GM18519 (cell line): ENCODE data around the gene SMG6.
"Not testable (repeated sequence)": the region's sequence is repeated elsewhere in the genome, so short reads cannot be mapped to it uniquely, and the experiment has no call there.

Experiments
- ATAC-seq: cut with Tn5 transposase; IDR thresholded peaks from one replicate; pipeline ENCODE4 v1.9.1; 2021; ENCODE audit warnings: mild to moderate bottlenecking, moderate library complexity; ENCODE audit not compliant: unreplicated experiment, low FRiP score

The SMG6 gene

DNA sequence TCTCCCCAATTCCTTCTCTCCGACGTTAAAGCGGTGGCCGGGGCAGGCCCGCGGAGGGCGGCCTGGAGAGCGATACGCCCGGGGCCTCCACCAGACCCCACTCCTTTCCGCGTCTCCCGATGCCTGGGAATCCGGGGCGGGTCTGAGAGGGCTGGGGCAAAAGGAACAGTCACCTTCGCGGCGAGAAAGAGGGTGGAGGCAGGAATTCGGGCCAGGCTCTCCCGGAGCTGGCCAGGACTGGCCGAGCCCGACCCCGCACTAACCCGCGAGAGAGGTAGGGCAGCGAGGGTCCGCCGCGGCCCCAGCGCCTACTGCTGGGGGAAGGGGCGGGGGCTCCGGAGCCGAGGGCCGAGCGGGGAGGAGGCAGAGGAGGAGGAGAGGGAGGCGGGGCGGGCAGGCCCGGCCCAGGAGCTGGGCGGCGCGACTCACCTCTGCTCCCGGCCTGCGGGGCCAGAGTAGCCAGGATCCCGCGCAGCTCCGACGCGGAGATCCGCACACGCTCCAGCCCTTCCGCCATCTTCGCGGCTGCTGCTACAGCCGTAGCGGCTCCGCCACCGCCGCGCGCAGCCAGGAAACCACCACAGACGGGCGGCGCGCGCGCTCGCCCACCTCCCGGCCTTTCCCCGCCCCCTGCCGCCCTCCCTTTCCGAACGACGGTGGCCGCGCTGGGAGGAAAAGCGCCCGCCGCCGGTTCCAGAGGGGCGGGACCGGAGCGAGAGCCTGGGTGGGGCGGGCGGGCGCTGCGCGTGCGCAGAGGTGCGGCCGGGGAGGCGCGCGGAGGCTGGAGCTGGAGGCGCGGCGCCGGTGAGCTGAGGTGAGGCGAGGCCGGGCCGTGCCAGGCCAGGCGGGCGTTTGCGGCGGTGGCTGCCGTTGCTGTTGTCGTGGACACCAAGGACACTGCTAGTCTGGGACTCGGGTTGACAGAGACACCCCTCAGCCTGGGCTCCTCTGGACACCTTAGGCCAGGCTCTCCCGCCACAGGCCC is at the start of gene SMG6, which contains the start of gene SRR:
Gene SMG6, minus strand, starts transcription at position 582 of the 985 bp plus-strand sequence. Its CDS starts 65 bp downstream, at position 517.
Gene SRR, plus strand, starts transcription at position 747 of the 985 bp plus-strand sequence. CDS start 11,611 bp downstream, outside the sequence.
- peak; percentile 69 for ATAC-seq

DNA sequence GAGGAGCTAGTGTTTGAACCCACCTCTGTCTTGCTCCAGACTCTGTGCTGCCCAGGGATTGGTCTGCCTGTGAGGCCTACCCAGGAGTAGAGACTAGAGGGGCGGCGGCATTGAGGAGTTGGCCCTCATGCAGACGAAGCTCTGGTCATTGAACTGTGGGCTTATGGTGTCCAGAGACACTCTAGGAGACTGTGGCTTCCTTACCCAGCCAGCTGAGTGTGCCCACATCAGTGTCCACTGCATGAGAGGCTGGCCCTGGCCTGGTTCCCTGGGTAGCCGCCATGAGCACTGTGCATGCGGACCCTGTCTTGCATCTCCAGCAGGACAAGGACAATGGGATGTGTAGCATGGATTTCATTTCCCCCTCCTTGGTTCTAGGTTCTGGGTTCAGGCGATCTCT is 47.7 kb upstream of the SMG6 start:
- no peak for ATAC-seq

DNA sequence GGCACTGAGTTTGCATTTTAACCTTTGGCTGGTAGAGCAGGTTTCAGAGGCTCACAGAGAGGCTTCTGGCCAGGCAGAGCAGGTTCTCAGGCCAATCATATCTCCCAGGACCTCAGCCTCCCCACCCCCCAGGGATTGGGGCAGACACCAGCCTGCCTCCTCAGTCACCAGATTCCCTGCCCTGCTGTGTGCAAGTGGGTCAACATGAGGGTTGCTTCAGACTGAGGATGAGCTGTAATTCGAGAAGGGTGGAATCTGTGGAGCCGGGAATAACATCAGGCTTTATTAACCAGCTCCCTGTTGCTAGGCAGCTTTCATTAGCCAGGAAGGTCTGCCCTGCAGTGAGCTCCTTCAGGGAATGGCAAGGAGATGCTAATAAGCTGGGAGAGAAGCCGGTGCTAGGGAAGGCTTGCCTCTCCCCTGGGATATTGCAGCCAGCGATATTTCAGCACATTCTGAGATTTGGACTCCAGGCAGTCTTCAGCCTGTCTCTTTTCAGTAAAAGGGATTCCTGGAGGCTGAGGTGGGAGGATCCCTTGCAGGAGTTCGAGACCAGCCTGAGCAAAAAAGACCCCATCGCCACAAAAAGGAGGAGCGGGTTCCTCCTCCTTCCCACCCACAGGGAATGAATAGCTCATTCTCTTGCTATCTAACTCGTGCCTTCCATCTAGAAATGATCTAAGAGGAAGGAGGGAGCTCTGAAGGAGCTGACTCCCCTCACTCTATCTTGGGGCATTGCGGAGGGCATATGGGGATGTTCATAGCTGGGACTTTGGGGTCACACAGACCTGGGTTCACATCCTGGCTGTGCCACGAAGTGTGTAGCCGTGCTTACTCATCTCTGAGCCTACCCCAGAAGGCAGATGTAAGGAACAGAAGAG is 44.5 kb upstream of the SMG6 start:
- ATAC-seq = no peak

DNA sequence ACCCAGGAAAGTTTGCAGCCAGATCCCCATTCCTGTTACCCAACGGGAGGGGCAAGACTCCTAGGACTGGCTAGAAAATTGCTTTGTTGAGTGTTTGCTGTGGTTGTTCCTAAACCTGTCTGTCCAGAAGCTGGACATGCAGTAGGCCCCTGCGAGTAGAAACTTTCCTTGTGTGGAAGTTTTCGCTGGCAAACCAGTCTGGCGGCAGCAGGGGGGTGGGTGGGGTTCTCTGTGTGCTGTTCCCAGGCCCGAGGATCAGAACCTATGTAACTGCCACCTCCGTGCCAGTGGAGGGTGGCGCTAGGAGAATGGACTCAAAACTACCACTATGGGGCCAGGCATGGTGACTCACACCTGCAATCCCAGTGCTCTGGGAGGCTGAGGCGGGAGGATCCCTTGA is 42.9 kb upstream of the SMG6 start:
- ATAC-seq = no peak

DNA sequence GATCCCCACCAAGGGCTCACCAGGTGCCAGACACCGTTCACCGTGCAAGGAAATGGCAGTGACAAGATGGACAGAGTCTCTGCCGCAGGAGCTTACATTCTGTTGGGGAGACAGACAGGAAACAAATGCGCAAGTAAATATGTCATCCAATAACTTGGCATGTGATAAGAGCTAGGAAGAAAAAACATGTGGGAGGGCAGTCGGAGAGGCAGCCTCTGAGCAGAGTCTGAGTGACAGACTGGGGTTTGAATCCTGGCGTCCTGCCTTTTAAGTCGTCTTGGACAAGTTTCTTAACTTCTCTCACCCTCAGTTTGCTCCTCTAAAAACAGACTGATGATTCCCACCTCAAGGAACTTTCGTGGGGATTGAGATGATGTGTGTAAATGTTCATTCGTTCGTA is 40.9 kb upstream of the SMG6 start:
- ATAC-seq = no peak

DNA sequence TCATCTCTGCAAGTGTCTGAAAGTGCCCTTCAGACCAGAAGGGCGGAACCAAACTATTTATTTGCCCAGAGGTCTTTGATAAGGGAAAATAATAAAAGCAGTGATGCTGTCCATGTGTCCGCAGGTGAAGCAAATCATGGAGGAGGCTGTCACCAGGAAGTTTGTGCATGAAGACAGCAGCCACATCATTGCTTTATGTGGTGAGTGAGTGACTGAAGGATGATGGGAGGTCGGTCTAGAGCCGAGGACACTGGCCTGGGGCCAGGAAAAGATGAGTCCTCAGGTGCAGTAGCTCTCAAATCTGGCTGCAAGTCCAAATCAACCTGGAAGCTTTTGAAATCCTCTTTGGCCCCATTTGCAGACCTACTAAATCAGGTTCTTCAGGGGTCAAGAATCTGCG is 39.8 kb upstream of the SMG6 start:
- ATAC-seq = no peak

DNA sequence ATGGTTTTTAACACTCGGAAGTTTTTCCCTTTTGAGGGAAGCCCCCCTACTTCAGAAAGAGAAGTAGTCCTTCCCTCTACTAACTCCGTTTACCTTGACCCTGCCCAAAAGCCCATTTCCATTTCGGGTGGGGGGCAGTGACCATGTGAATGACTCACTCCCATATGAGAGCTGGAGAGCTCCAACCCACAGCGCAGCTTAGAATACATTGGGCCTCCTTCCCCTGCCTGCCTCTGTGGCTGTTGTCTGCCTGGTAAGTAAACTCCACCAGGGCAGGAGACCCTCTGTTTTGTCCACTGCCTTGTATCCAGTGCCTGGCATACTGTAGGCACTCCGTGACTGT is 34.7 kb upstream of the SMG6 start:
- ATAC-seq = no peak

DNA sequence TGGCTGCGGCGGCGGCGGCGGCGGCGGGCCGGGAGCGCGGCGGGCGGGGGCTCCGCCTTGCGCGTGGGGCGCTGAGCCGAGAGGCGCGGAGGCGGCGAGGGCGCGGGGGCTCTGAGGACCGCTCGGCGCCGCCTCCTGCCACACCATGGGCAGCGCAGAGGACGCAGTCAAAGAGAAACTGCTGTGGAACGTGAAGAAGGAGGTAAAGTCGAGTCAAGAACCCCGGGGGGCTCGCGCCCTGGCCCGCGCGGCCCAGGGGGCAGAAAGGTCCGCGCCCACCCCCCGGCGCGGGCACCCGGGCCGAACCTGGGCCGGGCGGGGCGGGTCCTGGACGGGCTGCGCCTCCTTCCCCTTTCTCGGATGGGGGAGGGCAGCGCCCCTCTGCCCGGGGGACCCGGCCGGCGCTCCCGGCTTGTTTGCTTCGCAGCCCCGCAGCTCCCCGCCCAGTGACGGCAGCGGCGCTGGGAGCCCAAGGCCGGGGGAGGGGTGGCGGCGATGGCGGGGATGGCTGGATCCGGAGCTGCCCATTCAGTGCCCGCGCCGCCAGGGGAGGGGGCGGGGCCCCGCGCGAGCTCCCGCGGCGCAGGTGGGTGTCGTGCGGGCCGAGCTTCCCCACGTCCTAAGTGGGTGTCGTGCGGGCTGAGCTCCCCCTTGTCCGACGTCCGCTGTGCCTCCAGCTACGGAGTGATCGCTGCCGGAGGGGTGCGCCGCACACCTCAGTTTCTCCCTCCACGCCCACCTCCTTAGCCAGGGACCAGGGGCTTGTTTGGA is 34.1 kb upstream of the SMG6 start:
- ATAC-seq = no peak

DNA sequence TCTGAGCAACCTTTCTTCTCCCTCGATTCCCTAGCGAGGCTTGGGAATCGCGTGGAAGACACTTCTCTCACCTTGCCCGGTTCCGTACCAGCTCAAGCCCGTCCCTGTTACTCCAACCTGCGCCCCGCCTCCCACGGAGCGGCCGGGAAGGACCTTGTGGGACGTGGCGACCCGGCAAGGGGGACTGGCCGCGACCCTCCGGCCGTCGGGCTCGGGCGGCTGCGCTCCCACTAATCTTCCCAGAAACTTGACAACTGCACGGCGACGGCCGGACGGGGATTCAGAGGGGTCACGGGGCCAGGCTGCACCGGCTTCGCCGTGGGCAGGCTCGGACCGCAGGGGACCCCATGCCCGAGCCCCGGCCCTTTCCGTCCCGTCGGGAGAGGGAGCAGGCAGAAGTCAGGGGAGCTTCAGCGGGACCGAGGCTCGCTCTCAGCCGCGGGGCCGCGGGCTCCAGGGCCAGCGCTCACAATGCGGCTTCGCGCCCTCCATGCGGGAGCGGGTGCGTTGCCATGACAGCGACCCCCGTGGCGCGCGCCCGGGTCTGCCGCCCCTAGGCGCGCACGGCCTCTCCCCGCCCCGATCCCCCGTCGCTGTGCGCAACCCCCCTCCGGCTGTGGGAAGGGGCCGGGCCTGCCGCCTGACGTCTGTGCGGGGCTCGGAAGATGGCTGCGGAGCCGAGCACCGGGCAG is 33.4 kb upstream of the SMG6 start, which contains the start of gene SGSM2:
Gene SGSM2, plus strand, starts transcription at position 650 of the 692 bp plus-strand sequence. CDS start 188 bp downstream, outside the sequence.
- ATAC-seq = no peak

DNA sequence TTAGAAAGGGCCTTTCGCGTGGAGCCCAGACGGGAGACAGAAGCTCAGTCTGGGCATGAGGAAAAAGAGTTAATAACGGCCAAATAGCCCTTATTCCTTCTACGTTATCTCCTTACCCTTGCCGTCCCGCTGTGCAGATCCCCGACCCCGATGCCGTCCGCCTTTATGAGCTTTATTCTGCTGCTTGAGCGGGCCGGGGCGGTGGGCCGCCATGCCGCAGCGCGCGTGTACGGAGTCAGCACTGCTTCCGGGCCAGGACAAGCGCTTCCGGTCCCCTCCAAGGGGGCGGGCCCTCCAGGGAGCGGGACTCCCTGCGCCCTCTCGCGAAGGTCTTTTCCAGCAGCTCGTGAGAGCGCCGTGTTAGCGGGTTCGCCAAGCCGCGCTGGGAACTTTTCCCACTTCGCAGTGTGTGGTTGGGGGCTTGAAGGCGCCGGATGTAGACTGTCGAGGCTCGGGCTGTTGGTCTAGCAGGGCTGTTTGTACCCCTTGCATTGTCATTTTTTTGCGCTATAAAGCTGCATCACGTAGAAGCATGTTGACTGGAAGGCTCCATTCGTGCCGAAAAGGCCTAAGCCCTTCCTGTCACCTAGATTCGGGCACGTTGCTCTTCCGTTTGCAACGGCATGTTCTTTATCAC is 32.7 kb upstream of the SMG6 start, which contains the start of gene TSR1:
Gene TSR1, minus strand, starts transcription at position 243 of the 637 bp plus-strand sequence. Its CDS starts 30 bp downstream, at position 213.
- peak; percentile 69 for ATAC-seq

DNA sequence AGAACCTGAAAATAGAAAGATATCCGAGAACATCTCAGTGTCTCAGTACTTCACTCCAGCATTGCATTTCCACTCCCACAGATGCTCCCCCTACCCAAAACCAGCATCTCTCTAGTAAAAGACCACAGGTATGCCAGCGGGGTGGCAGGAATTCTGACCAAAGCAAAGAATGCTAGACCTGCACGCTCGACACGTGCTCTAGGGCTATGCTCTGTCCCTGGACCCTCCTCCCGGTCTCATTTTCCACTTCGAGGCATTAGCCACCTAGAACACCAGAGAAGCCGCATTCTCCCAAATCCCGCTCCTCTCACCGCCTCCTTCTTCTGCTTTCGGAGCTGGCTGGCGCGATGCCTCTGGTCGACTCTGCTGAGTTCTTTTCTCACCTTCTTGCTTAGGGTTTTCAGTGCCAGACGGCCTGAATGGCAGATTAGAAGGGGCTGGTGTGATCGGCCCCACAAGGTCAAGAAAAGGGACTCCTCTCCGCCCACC is 32.2 kb upstream of the SMG6 start:
- no peak for ATAC-seq

DNA sequence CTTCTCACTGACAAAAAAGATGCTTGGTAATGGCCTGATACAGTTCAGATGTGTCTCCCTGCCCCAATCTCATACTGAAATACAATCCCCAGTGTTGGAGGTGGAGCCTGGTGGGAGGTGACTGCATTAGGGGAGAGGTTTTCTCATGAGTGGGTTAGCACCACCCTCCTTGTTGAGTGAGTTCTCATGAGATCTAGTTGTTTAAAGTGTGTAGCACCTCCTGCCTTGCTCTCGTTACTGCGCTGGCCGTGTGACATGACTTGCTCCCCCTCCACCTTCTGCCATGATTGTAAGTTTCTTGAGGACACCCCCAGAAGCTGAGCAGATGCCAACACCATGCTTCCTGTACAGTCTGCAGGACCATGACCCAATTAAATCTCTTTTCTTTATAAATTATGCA is 27.7 kb upstream of the SMG6 start:
- no peak for ATAC-seq

DNA sequence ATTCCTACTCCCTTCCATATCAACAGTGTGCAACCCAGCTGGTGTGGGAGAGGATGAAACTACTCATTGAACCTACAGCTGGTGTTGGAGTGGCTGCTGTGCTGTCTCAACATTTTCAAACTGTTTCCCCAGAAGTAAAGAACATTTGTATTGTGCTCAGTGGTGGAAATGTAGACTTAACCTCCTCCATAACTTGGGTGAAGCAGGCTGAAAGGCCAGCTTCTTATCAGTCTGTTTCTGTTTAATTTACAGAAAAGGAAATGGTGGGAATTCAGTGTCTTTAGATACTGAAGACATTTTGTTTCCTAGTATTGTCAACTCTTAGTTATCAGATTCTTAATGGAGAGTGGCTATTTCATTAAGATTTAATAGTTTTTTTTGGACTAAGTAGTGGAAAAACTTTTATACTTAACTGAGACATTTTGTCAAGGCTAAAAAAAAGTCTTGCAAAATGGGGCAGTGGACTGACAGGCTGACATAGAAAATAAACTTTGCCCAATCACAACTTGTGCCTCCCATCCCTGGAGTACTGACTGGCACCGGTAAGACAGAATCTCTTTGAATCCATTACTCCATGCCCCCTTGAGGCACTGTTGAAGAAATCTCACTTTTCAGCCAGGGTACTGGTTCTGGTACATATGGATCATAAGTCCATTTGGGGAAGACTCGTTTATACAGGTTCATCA is 20.2 kb upstream of the SMG6 start:
- no peak for ATAC-seq

DNA sequence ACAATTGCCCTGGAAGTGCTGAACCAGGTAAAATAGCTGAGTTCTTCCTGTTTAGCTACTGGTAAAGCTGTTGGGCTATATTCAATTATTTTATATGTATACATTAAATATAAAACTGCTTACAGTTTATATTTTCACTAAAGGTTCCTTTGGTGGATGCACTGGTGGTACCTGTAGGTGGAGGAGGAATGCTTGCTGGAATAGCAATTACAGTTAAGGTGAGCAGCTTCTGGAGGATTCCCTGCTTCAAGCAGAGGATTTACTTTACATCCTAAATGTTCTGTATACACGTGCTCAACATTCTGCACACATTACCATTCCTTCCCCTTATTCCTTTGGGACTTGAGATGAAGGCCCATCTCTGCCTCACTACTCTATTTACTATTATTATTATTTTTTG is 17.8 kb upstream of the SMG6 start:
- ATAC-seq = no peak

DNA sequence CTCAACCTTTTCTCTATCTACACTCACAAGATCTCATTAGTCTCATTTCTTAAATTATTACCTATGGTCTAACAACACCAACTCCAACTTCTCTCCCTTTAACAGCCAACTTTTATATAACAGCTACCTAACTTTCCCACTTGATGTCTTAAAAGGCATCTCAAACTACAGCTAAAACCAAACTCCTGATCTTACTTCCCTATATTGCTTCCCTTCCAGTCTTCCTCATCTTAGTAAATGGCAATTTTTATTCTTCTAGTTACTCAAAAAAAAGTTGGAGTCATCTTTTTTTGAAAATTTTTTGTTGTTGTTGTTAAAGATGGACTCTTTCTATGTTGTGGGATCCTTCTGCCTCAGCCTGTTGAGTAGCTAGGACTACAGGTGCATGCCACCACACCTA is 15.5 kb upstream of the SMG6 start:
- no peak for ATAC-seq

DNA sequence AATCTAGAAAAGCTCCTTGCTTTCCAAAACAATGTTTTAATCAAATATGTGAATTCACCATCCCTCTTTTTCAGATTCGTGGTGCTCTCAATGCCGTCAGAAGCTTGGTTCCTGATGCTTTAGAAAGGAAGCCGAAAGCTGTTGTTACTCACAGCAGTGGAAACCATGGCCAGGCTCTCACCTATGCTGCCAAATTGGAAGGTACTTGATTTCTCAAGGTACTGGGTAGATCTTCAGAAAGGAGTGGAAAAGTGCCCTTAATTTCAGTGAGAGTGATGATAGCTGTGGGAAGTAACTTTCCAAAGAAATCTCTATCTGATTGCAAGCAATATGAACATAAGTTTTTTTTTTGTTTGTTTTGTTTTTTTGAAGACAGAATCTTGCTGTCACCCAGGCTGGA is 14.2 kb upstream of the SMG6 start:
- ATAC-seq = no peak

DNA sequence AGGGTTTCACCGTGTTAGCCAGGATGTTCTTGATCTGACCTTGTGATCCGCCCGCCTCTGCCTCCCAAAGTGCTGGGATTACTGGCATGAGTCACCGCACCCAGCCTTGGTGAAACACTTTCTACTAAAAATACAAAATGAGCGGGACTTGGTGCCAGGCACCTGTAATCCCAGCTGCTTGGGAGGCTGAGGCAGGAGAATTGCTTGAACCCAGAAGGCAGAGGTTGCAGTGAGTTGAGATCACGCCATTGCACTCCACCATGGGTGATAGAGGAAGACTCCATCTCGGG is 13.3 kb upstream of the SMG6 start:
- ATAC-seq = not testable (repeated sequence)

DNA sequence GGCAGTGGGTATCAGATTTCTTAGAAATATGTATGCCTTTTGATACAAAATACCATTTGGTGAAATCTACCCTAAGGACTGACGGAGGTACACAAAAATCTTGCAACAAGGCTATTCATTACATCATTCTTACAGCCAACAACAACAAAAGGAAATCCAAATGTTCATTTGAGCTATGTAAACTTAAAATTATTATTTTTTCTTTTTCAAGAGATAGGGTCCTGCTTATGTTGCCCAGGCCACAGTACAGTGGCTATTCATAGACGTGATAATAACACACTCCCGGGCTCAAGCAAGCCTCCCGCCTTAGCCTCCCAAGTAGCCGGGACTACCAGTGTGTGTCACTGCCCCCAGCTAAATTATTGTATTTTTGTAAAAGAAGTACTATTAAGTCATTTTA is 9.2 kb upstream of the SMG6 start:
- ATAC-seq = no peak
